ENCODE results near the gene MARK2.

- no peak for TF ChIP-seq POLR2AphosphoS5 (IDR thresholded peaks at IDR 0.05; ENCODE audit: low read depth, low read length)
- no peak for TF ChIP-seq REST (IDR thresholded peaks at IDR 0.05; ENCODE audit: insufficient read depth in 1 of 2, low read depth in 2 of 2, low read length in 2 of 2)
- TF ChIP-seq FOXP2 (optimal IDR thresholded peaks at IDR 0.05; ENCODE audit: borderline replicate concordance, extremely low read depth, extremely low read length, insufficient read depth), result no peak
- no peak for TF ChIP-seq SIN3A (IDR thresholded peaks at IDR 0.05; ENCODE audit: borderline replicate concordance, insufficient read depth, low read length)
- TF ChIP-seq TAF1 (IDR thresholded peaks at IDR 0.05; ENCODE audit: borderline replicate concordance, insufficient read depth, low read length), result no peak
These were observed 12.3 kb upstream of the MARK2 start for GRCh38 chr11:63826471-63827190.
